Measurements from ENCODE around the gene RAP2A.

- TF ChIP-seq POLR2A (IDR thresholded peaks at IDR 0.05), result no peak
- TF ChIP-seq, protein P1, sequence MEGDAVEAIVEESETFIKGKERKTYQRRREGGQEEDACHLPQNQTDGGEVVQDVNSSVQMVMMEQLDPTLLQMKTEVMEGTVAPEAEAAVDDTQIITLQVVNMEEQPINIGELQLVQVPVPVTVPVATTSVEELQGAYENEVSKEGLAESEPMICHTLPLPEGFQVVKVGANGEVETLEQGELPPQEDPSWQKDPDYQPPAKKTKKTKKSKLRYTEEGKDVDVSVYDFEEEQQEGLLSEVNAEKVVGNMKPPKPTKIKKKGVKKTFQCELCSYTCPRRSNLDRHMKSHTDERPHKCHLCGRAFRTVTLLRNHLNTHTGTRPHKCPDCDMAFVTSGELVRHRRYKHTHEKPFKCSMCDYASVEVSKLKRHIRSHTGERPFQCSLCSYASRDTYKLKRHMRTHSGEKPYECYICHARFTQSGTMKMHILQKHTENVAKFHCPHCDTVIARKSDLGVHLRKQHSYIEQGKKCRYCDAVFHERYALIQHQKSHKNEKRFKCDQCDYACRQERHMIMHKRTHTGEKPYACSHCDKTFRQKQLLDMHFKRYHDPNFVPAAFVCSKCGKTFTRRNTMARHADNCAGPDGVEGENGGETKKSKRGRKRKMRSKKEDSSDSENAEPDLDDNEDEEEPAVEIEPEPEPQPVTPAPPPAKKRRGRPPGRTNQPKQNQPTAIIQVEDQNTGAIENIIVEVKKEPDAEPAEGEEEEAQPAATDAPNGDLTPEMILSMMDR (IDR thresholded peaks at IDR 0.05), result no peak
Measured at GRCh38 chr13:97448503-97449251, 14.7 kb downstream of the RAP2A start.
